Skeletal muscle satellite cell (primary cell): ENCODE measurements around the gene KLHL3.
A peak's percentile ranks its signal among the peaks of the same experiment; 100 is the strongest.

Experiments
- H3K27me3 ChIP-seq: 2 replicates; pipeline ENCODE4 v1.7.0; 2013; ENCODE audit warnings: low read length; ENCODE audit not compliant: control insufficient read depth, insufficient read depth
- H3K36me3 ChIP-seq: 2 replicates; pipeline ENCODE4 v1.7.0; 2013; ENCODE audit warnings: mild to moderate bottlenecking, control low read depth, low read length; ENCODE audit not compliant: insufficient read depth
- H3K4me1 ChIP-seq: 2 replicates; pipeline ENCODE4 v1.7.0; 2013; ENCODE audit warnings: low read length; ENCODE audit not compliant: control insufficient read depth, insufficient read depth
- H3K4me2 ChIP-seq: 2 replicates; pipeline ENCODE4 v1.7.0; 2013; ENCODE audit warnings: mild to moderate bottlenecking, low read length
- H3K4me3 ChIP-seq: 2 replicates; pipeline ENCODE4 v1.7.0; 2013; ENCODE audit warnings: low read length
- H3K9ac ChIP-seq: 2 replicates; pipeline ENCODE4 v1.7.0; 2013; ENCODE audit warnings: mild to moderate bottlenecking, low read depth, low read length, moderate library complexity
- H3K9me3 ChIP-seq: replicated peaks from 2 replicates; pipeline ENCODE4 v1.7.0; 2013; ENCODE audit warnings: mild to moderate bottlenecking, control low read depth, low read length
- small RNA-seq: library from RNA; depleted of rRNA; stranded (forward); fragments of <200 nt; gene quantifications from one replicate; pipeline ENCODE3, GENCODE V24; 2012

The KLHL3 gene

DNA sequence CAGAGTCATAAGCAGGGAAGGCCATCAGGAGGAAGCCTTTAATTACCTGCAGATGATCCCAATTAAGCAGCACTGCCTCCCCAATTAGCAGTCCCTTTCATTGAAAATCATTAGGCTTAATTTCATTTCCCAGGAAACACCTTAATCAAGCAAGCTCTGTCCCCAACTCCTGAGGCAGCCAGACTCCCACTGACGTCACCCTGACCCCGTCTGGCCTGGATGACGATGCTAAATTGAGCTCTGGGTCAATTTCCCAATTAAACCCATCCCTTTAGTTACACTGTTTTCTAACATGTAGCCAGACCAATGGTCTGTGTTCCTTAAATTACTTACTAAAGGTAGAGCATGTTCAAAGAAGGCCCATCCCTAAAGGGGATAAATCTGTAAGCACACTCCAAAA, 152.8 kb downstream of the KLHL3 start:
- Histone ChIP-seq H3K27me3 (peaks cover 26% of the 10 kb centered on the region), H3K9me3 (no peaks in the 10 kb centered on the region), H3K36me3 (no peaks in the 10 kb centered on the region), H3K4me1 (peaks cover 19% of the 10 kb centered on the region), H3K9ac (no peak overlapping the region), H3K4me2 (no peak overlapping the region), H3K4me3 (no peak overlapping the region)

DNA sequence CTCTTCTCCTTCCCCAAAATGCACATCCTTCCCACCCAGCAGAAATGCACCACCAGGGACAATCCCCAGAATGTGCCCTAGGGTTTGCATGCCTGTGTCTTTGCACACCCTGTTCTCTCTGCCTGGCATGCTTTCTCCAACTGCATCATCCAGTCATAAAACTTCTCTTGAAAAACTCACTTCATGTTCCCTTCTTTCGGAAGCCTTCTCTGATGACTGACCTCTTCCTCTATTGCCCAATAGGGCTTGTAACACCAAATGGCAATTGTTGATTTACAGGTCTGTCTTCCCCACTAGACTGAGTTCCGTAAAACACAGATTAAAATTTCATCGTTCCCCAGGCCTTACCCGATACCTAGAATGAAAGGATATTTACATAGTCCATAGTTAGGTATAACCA, 153.7 kb downstream of the KLHL3 start:
- H3K4me2 ChIP-seq: no peak overlapping the region
- H3K4me3 ChIP-seq: no peak overlapping the region
- peaks cover 19% of the 10 kb centered on the region for H3K4me1 ChIP-seq
- no peak overlapping the region for H3K9ac ChIP-seq
- H3K9me3 ChIP-seq: no peaks in the 10 kb centered on the region
- no peaks in the 10 kb centered on the region for H3K36me3 ChIP-seq
- H3K27me3 ChIP-seq: peaks cover 18% of the 10 kb centered on the region

DNA sequence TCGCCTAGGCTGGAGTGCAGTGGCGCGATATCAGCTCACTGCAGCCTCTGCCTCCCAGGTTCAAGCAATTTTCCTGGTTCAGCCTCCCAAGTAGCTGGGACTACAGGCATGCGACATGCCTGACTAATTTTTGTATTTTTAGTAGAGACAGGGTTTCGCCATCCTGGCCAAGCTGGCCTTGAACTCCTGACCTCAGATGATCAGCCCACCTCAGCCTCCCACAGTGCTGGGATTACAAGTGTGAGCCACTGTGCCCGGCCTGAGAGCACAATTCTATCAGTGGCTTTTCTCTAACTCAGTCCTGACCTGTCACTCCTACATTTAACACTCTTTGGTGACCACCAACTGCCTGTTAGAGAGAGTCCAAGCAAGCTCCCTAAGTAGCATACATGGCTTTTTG, 154.1 kb downstream of the KLHL3 start:
- H3K9ac ChIP-seq: no peak overlapping the region
- H3K27me3 ChIP-seq: peaks cover 16% of the 10 kb centered on the region
- peaks cover 19% of the 10 kb centered on the region for H3K4me1 ChIP-seq
- H3K36me3 ChIP-seq: no peaks in the 10 kb centered on the region
- no peak overlapping the region for H3K4me3 ChIP-seq
- no peaks in the 10 kb centered on the region for H3K9me3 ChIP-seq
- H3K4me2 ChIP-seq: no peak overlapping the region

DNA sequence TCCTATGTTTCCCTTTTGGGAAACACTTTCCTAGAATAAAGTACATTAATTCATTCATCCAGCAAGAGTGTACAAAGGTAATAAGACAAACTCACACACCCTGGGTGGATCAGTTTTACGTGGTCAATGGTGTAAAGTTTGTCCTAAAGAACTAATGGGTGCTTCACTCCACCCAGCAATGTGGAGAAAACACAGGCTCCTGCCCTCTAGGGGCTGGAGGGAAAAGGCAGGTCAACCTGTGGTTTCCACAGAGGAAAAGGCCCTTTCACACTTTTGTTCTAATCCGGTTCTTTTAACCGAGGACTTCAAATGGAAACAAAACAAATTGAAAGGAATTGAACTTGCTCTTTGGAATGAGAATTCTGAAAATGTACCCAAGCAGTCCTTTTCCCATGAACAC, 155.9 kb downstream of the KLHL3 start:
- peaks cover 27% of the 10 kb centered on the region for H3K4me1 ChIP-seq
- peaks cover 2% of the 10 kb centered on the region for H3K27me3 ChIP-seq
- no peaks in the 10 kb centered on the region for H3K9me3 ChIP-seq
- no peaks in the 10 kb centered on the region for H3K36me3 ChIP-seq
- no peak overlapping the region for H3K9ac ChIP-seq
- no peak overlapping the region for H3K4me2 ChIP-seq
- no peak overlapping the region for H3K4me3 ChIP-seq

DNA sequence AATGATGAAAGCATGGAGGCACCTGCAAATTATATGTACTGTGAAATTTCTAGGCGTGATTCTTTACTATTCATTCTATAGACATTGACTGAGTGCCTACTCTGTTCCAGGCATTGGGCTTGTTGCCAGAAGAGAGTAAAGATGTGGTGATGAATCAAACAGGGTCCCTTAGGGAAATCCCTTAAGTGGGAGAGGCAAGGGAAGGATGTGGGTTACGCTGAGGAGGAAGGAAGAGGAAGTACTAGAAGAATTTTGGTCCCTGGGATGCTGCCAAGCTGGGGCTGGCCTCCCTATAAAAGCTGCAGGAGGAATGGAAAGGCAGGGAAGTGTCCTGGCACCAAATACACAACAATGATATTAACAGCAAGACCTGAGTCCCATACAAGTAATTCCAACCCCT, 160.0 kb downstream of the KLHL3 start:
- Histone ChIP-seq H3K9ac (no peak overlapping the region), H3K9me3 (no peaks in the 10 kb centered on the region), H3K27me3 (no peaks in the 10 kb centered on the region), H3K4me1 (peaks cover 36% of the 10 kb centered on the region), H3K4me2 (peak overlapping the region; percentile 17), H3K36me3 (no peaks in the 10 kb centered on the region), H3K4me3 (no peak overlapping the region)

DNA sequence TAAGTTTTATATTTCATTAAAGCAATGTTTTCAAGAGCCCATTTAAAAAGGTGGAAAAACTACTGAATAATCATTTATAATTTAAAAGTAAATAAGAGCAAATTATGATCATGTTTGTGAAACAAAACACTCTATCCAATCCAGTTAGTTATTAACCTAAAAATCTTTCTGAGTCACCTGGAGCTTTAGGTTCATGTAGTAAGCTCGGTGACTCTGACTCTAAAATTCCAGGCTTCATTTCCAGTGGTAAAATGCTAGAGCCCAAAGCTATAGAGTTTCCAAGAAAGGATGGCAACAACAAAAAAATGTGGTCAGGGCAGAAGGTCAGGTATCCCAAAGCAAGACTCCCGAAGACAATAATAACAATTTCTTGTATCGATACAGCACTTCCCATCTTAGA, 160.7 kb downstream of the KLHL3 start:
- H3K4me1 ChIP-seq: peaks cover 36% of the 10 kb centered on the region
- no peak overlapping the region for H3K9ac ChIP-seq
- H3K4me3 ChIP-seq: no peak overlapping the region
- H3K9me3 ChIP-seq: no peaks in the 10 kb centered on the region
- no peaks in the 10 kb centered on the region for H3K36me3 ChIP-seq
- H3K27me3 ChIP-seq: no peaks in the 10 kb centered on the region
- no peak overlapping the region for H3K4me2 ChIP-seq

DNA sequence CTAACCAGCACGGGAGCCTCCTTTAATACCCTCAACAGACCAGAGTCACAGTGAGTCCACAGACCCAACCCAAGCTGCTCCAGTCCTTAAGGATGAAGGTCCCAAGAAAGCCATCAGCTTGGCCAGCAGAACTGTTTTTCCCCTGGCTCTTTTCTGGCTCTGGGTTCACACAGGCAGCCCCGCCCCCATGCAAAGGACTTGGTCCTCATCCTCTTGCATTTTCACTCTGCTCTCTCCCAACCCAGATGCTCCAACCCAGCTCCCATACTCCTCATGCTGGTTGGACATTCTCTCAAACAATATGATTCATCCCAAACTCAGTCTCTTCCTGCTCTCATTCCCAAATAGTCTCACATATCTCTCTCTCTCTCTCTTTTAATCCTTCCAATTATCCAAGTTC, 162.5 kb downstream of the KLHL3 start:
- Histone ChIP-seq H3K4me3 (no peak overlapping the region), H3K9ac (no peak overlapping the region), H3K4me1 (peaks cover 36% of the 10 kb centered on the region), H3K4me2 (no peak overlapping the region), H3K9me3 (no peaks in the 10 kb centered on the region), H3K27me3 (no peaks in the 10 kb centered on the region), H3K36me3 (no peaks in the 10 kb centered on the region)

DNA sequence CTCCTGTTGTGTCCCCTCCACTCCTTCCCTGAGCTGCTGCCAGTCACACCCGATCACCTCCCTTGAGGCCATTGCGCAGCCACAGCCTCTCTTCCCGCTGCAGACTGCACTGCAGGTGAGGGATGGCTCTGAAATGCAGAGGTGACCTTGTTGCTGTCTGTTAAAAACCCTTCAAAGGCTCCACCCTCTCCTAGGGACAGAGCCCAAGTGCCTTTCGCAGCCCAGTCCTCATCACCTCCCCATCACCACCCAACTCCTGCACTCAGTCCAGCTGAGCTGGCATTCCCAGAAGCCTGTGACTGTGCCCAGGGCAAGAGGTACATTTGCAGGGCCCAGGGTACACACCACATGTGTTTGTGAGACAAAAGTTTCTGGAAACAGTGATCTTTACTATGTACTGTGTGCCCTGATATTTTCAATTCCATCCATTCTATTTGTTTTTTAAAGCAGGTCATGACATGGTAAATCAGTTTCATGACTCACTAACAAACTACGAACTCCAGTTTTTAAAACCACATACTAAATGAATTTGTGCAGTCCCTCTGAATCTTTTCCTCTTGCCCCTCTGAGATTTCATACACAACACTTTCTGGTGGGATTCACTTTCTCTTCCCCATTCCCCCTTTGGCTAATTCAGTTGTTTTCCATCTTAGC, 163.7 kb downstream of the KLHL3 start:
- Histone ChIP-seq H3K36me3 (no peaks in the 10 kb centered on the region), H3K9ac (no peak overlapping the region), H3K27me3 (no peaks in the 10 kb centered on the region), H3K4me3 (no peak overlapping the region), H3K9me3 (no peaks in the 10 kb centered on the region), H3K4me1 (peaks cover 37% of the 10 kb centered on the region), H3K4me2 (peak overlapping the region; percentile 32)

DNA sequence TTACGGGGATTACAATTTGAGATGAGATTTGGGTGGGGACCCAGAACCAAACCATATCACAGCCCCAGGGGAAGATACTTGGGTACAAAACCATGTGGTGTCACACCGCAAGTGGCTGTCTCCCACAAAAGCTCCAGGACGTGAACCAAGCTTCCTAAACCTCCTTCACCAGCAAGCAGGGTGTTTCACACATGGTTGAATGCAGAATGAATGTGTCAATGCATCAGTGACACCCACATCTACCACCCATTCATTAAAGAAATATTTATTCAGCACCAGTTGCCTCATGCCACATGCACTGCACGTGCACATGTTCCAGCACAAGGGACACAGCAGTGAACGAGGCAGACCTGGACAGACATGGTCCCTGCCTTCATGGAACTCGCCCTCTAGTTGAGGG, 165.8 kb downstream of the KLHL3 start:
- H3K36me3 ChIP-seq: no peaks in the 10 kb centered on the region
- peaks cover 51% of the 10 kb centered on the region for H3K4me1 ChIP-seq
- H3K4me3 ChIP-seq: no peak overlapping the region
- H3K9me3 ChIP-seq: no peaks in the 10 kb centered on the region
- H3K27me3 ChIP-seq: no peaks in the 10 kb centered on the region
- no peak overlapping the region for H3K9ac ChIP-seq
- H3K4me2 ChIP-seq: no peak overlapping the region

Small RNAs within 50 kb of the gene (small RNA-seq; reads per million reads assigned to genes)
- 1.7 reads per million, percentile 60 among the genes with 10 or more reads in this experiment for gene MIR874
